Measurements from ENCODE around the gene TMEM94. TPM values are rescaled to one million over a fixed set of nuclear protein-coding genes. Genes with fewer than 3 reads are reported as not detected.
A peak's percentile ranks its signal among the peaks of the same experiment; 100 is the strongest.

TMEM94 gene
- total and polyA plus RNA-seq, 2 of the 13 experiments (the other 11 are each of a cell fraction or from before 2014, with no cell fraction given), result 32.6 to 134 TPM

- TF ChIP-seq ZFP91 (CRISPR knock-in tag; IDR thresholded peaks at IDR 0.05; ENCODE audit: borderline replicate concordance) (peak; percentile 94), PAXIP1 (CRISPR knock-in tag; conservative IDR thresholded peaks at IDR 0.05) (peak; percentile 54), RELA (CRISPR knock-in tag; IDR thresholded peaks at IDR 0.05) (peak; percentile 93; the same call in 1 of the 2 replicates), ESRRA (CRISPR knock-in tag; IDR thresholded peaks at IDR 0.05; ENCODE audit: low read depth) (peak; percentile 85), ZBTB37 (CRISPR knock-in tag; IDR thresholded peaks at IDR 0.05) (peak; percentile 81), HNRNPH1 (optimal IDR thresholded peaks at IDR 0.05; ENCODE audit: low read depth, low read length) (no peak), SMYD3 (CRISPR knock-in tag; IDR thresholded peaks at IDR 0.05) (0 out of 2 replicates have a peak, but pooled peaks have one; percentile 25), NFKBIZ (CRISPR knock-in tag; IDR thresholded peaks at IDR 0.05) (peak; percentile 23; the same call in 1 of the 2 replicates), TRIM24 (CRISPR knock-in tag; IDR thresholded peaks at IDR 0.05) (no peak), ZBTB33 (CRISPR knock-in tag; IDR thresholded peaks at IDR 0.05) (peak; percentile 80), NONO (IDR thresholded peaks at IDR 0.05) (no peak), NONO (CRISPR knock-in tag; conservative IDR thresholded peaks at IDR 0.05) (peak; percentile 90), ZNF691 (CRISPR knock-in tag; IDR thresholded peaks at IDR 0.05; ENCODE audit: borderline replicate concordance, low read depth) (peak; percentile 94; the same call in 1 of the 2 replicates), YY1 (IDR thresholded peaks at IDR 0.05; ENCODE audit: insufficient read depth, insufficient replicate concordance, low read depth, low read length) (peak; percentile 81), DMTF1 (CRISPR knock-in tag; IDR thresholded peaks at IDR 0.05) (no peak)
These were observed 59.2 kb downstream of the TMEM94 start, which contains the start of gene CASKIN2 (continued) for GRCh38 chr17:75515496-75516254.

Measured in HepG2 (cell line).